Measurements from ENCODE around the gene DTNA. TPM values are rescaled to one million over a fixed set of nuclear protein-coding genes. Genes with fewer than 3 reads are reported as not detected.

DTNA gene
- total and polyA plus RNA-seq, 2 of the 8 experiments (the other 6 are each of a cell fraction or from before 2014, with no cell fraction given): 30.2 to 32.7 TPM

- TF ChIP-seq ATF3 (IDR thresholded peaks at IDR 0.05; ENCODE audit: insufficient read depth, low read depth, low read length): no peak
- TF ChIP-seq JUND (IDR thresholded peaks at IDR 0.05; ENCODE audit: low read length): no peak
- no peak for TF ChIP-seq EZH2 (IDR thresholded peaks at IDR 0.05; ENCODE audit: low read depth, low read length, severe bottlenecking)
- TF ChIP-seq ATF2 (IDR thresholded peaks at IDR 0.05; ENCODE audit: low read length): no peak
- no peak for TF ChIP-seq POLR2AphosphoS5 (IDR thresholded peaks at IDR 0.05; ENCODE audit: low read depth, low read length)
- TF ChIP-seq SIN3A (conservative IDR thresholded peaks at IDR 0.05 in 1 of 2, IDR thresholded peaks at IDR 0.05 in 1 of 2; ENCODE audit: low read depth in 1 of 2, low read length in 2 of 2): no peak
Measured at GRCh38 chr18:34890486-34891085, 180.5 kb downstream of the DTNA start (continued).
